ENCODE measurements around the gene FCAR. TPM values are rescaled to one million over a fixed set of nuclear protein-coding genes. Genes with fewer than 3 reads are reported as not detected.

FCAR gene
- total RNA-seq, 1 experiment from 2014 or later = not detected

GRCh38 chr19:54921082-54921481, 47.0 kb downstream of the FCAR start:
- no peak for DNase-seq (ENCODE audit: low read depth, low spot score)
- intact Hi-C loops (cut with micrococcal nuclease) = no loop called here
- RAD21 ChIA-PET (ENCODE audit: low non-redundant PET in 1 of 2, low total read pairs in 2 of 2, uncharacterized antibody in 2 of 2, unreplicated experiment in 2 of 2) = no interaction called here

More at GRCh38 chr19:54921082-54921481, 47.0 kb downstream of the FCAR start:
- no peaks in the 10 kb centered on the region for H4K20me1 ChIP-seq (ENCODE audit: insufficient read depth)
- H3K4me3 ChIP-seq (replicated peaks in 1 of 2; ENCODE audit: low read depth in 1 of 2, low read length in 2 of 2) = no peak overlapping the region
- no peaks in the 10 kb centered on the region for H3K79me2 ChIP-seq (ENCODE audit: insufficient read depth, low read length)
- H3K4me1 ChIP-seq (ENCODE audit: control insufficient read depth in 1 of 2, insufficient read depth in 2 of 2, low read length in 2 of 2) = no peaks in the 10 kb centered on the region
- no peaks in the 10 kb centered on the region for H3K9me3 ChIP-seq (ENCODE audit: control insufficient read depth in 1 of 2, insufficient read depth in 1 of 2, low read depth in 1 of 2, low read length in 2 of 2)
- TF ChIP-seq EGR1 (IDR thresholded peaks at IDR 0.05; ENCODE audit: low read depth) (no peak), YY1 (IDR thresholded peaks at IDR 0.05; ENCODE audit: extremely low read depth, insufficient replicate concordance, low read depth, low read length) (no peak), JUND (IDR thresholded peaks at IDR 0.05) (no peak), TCF7L2 (IDR thresholded peaks at IDR 0.05; ENCODE audit: borderline replicate concordance, extremely low read depth, insufficient read depth, insufficient read length) (no peak), POLR2AphosphoS5 (IDR thresholded peaks at IDR 0.05; ENCODE audit: low read depth, low read length) (no peak), ZNF274 (IDR thresholded peaks at IDR 0.05; ENCODE audit: low read depth, low read length) (no peak), ZFX (IDR thresholded peaks at IDR 0.05) (no peak), SP1 (IDR thresholded peaks at IDR 0.05; ENCODE audit: low read depth) (no peak), EZH2phosphoT487 (IDR thresholded peaks at IDR 0.05; ENCODE audit: borderline replicate concordance) (no peak)
- TF ChIP-seq, protein P1, sequence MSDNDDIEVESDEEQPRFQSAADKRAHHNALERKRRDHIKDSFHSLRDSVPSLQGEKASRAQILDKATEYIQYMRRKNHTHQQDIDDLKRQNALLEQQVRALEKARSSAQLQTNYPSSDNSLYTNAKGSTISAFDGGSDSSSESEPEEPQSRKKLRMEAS (IDR thresholded peaks at IDR 0.05) = no peak
- TF ChIP-seq, protein P2, sequence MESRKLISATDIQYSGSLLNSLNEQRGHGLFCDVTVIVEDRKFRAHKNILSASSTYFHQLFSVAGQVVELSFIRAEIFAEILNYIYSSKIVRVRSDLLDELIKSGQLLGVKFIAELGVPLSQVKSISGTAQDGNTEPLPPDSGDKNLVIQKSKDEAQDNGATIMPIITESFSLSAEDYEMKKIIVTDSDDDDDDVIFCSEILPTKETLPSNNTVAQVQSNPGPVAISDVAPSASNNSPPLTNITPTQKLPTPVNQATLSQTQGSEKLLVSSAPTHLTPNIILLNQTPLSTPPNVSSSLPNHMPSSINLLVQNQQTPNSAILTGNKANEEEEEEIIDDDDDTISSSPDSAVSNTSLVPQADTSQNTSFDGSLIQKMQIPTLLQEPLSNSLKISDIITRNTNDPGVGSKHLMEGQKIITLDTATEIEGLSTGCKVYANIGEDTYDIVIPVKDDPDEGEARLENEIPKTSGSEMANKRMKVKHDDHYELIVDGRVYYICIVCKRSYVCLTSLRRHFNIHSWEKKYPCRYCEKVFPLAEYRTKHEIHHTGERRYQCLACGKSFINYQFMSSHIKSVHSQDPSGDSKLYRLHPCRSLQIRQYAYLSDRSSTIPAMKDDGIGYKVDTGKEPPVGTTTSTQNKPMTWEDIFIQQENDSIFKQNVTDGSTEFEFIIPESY (IDR thresholded peaks at IDR 0.05; ENCODE audit: extremely low read depth, insufficient replicate concordance, low read length) = no peak
- TF ChIP-seq, protein P3, sequence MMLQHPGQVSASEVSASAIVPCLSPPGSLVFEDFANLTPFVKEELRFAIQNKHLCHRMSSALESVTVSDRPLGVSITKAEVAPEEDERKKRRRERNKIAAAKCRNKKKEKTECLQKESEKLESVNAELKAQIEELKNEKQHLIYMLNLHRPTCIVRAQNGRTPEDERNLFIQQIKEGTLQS (IDR thresholded peaks at IDR 0.05) = no peak
- CTCF ChIA-PET = interaction anchor here (1.7 kb wide), 1 partner anchor 40 kb away, joined by 6 read pairs; no protein-coding TSS in a partner anchor
- H2AFZ ChIP-seq (ENCODE audit: low read depth, low read length, poor library complexity, severe bottlenecking) = no peak overlapping the region
- POLR2A ChIA-PET = no interaction called here
- no TSS peak for BruUV-seq (replicated peaks)
- no peak for ATAC-seq
- H3K36me3 ChIP-seq (ENCODE audit: control insufficient read depth in 1 of 2, insufficient read depth in 2 of 2, low read length in 2 of 2) = no peaks in the 10 kb centered on the region
- no peaks in the 10 kb centered on the region for H3K9me2 ChIP-seq (ENCODE audit: insufficient read depth)
- H3K27ac ChIP-seq (ENCODE audit: low read depth, low read length) = no peak overlapping the region
- H3K4me2 ChIP-seq (ENCODE audit: low read length) = no peak overlapping the region
- no peak overlapping the region for H3K9ac ChIP-seq (ENCODE audit: low read length)
- H3K27me3 ChIP-seq (ENCODE audit: insufficient read depth, low read length) = no peaks in the 10 kb centered on the region
